ENCODE results near the gene TXNDC2.

Gene TXNDC2

DNA sequence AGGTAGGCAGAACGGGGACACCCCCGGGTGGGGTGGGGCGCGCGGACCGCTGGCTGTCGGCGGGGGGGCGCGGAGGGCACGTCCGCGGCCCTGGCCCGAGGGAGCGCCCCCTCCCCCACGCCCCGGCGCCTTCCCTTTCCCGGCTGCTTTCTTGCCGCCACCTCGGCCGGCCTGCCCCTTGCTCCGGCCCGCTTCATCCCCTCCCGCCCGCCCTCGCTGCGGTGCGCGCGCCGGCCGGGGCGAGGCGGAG lies 28.5 kb downstream of the TXNDC2 start:
- Histone ChIP-seq H3K9ac (ENCODE audit: low read depth, low read length, poor library complexity, severe bottlenecking) (peak overlapping the region; percentile 80), H3K9me3 (ENCODE audit: insufficient read depth, low read depth, low read length) (no peaks in the 10 kb centered on the region), H2AFZ (ENCODE audit: low read length) (peak overlapping the region; percentile 57), H3K9me2 (replicated peaks; ENCODE audit: low read depth, low read length) (no peaks in the 10 kb centered on the region), H4K20me1 (ENCODE audit: insufficient read depth, low read length, poor library complexity, severe bottlenecking) (peaks cover 47% of the 10 kb centered on the region), H3K79me2 (ENCODE audit: insufficient read depth, low read length) (peaks cover 52% of the 10 kb centered on the region), H3K4me1 (ENCODE audit: insufficient read depth, low read length, poor library complexity, severe bottlenecking) (peaks cover 48% of the 10 kb centered on the region), H3K4me3 (ENCODE audit: low read length, poor library complexity, severe bottlenecking) (peak overlapping the region; percentile 92), H3K27me3 (ENCODE audit: insufficient read depth, low read length, poor library complexity, severe bottlenecking) (peaks cover 4% of the 10 kb centered on the region), H3F3A (ENCODE audit: low read depth) (no peaks in the 10 kb centered on the region), H3K36me3 (ENCODE audit: insufficient read depth, low read length) (no peaks in the 10 kb centered on the region), H3K4me2 (ENCODE audit: low read depth, low read length, poor library complexity, severe bottlenecking) (no peak overlapping the region)
- TF ChIP-seq EZH2phosphoT487 (IDR thresholded peaks at IDR 0.05; ENCODE audit: borderline replicate concordance) (no peak), CTCF (conservative IDR thresholded peaks at IDR 0.05; ENCODE audit: low read length) (no peak)

DNA sequence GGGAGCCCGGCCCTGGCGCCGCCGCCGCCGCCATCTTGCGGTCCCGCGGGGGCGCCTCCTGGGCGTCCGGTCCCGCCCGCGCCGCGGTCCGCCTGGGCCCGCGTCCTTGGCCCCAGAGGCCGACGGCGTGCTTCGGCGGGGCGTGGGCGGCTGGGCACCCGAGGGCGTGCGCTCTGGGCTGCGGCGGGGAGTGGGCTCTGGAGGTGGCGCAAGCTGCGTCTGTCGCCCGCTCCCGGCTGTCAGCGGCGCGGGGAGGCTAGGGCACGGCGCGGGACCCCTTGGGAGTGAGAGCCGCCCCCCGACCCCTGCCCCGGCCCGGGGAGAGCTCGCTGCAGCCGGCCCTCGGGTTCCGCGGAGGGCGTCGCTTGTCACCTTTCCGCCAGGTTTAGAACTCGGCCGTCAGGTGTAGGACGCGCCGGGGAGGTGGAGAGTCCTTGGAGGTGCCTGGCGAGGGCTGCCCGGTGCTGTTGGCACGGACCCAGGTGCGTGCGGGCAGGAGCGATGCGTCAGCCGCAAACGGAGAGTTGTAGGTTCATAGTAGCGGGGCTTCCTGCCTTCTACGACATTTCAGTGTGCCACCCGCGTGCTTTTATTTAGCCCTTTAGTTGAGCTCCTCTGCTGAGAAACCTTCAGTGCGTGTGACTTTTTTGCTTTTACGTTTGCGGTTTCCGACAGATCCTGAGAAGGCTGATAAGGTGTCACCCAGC lies 29.0 kb downstream of the TXNDC2 start:
- TF ChIP-seq CTCF (conservative IDR thresholded peaks at IDR 0.05; ENCODE audit: low read length) (no peak), EZH2phosphoT487 (IDR thresholded peaks at IDR 0.05; ENCODE audit: borderline replicate concordance) (no peak)
- peak overlapping the region; percentile 87 for H3K9ac ChIP-seq (ENCODE audit: low read depth, low read length, poor library complexity, severe bottlenecking)
- H3K4me2 ChIP-seq (ENCODE audit: low read depth, low read length, poor library complexity, severe bottlenecking): peak overlapping the region; percentile 91
- H3K9me2 ChIP-seq (replicated peaks; ENCODE audit: low read depth, low read length): no peaks in the 10 kb centered on the region
- no peaks in the 10 kb centered on the region for H3K36me3 ChIP-seq (ENCODE audit: insufficient read depth, low read length)
- no peak overlapping the region for H2AFZ ChIP-seq (ENCODE audit: low read length)
- H3K27me3 ChIP-seq (ENCODE audit: insufficient read depth, low read length, poor library complexity, severe bottlenecking): peaks cover 4% of the 10 kb centered on the region
- no peaks in the 10 kb centered on the region for H3F3A ChIP-seq (ENCODE audit: low read depth)
- H3K9me3 ChIP-seq (ENCODE audit: insufficient read depth, low read depth, low read length): no peaks in the 10 kb centered on the region
- H3K79me2 ChIP-seq (ENCODE audit: insufficient read depth, low read length): peaks cover 57% of the 10 kb centered on the region
- peaks cover 52% of the 10 kb centered on the region for H3K4me1 ChIP-seq (ENCODE audit: insufficient read depth, low read length, poor library complexity, severe bottlenecking)
- peaks cover 52% of the 10 kb centered on the region for H4K20me1 ChIP-seq (ENCODE audit: insufficient read depth, low read length, poor library complexity, severe bottlenecking)
- peak overlapping the region; percentile 92 for H3K4me3 ChIP-seq (ENCODE audit: low read length, poor library complexity, severe bottlenecking)

- Histone ChIP-seq H3K9me2 (replicated peaks; ENCODE audit: low read depth, low read length) (no peaks in the 10 kb centered on the region), H4K20me1 (ENCODE audit: insufficient read depth, low read length, poor library complexity, severe bottlenecking) (peaks cover 59% of the 10 kb centered on the region), H3K36me3 (ENCODE audit: insufficient read depth, low read length) (no peaks in the 10 kb centered on the region), H3K79me2 (ENCODE audit: insufficient read depth, low read length) (peaks cover 64% of the 10 kb centered on the region), H3K4me1 (ENCODE audit: insufficient read depth, low read length, poor library complexity, severe bottlenecking) (peaks cover 60% of the 10 kb centered on the region), H3K27me3 (ENCODE audit: insufficient read depth, low read length, poor library complexity, severe bottlenecking) (peaks cover 4% of the 10 kb centered on the region), H3K9me3 (ENCODE audit: insufficient read depth, low read depth, low read length) (no peaks in the 10 kb centered on the region), H3K4me2 (ENCODE audit: low read depth, low read length, poor library complexity, severe bottlenecking) (peak overlapping the region; percentile 91), H2AFZ (ENCODE audit: low read length) (no peak overlapping the region), H3K9ac (ENCODE audit: low read depth, low read length, poor library complexity, severe bottlenecking) (peak overlapping the region; percentile 87), H3F3A (ENCODE audit: low read depth) (no peaks in the 10 kb centered on the region), H3K4me3 (ENCODE audit: low read length, poor library complexity, severe bottlenecking) (peak overlapping the region; percentile 92)
- TF ChIP-seq CTCF (conservative IDR thresholded peaks at IDR 0.05; ENCODE audit: low read length) (no peak), EZH2phosphoT487 (IDR thresholded peaks at IDR 0.05; ENCODE audit: borderline replicate concordance) (no peak)
Measured at GRCh38 chr18:9915291-9916076, 29.7 kb downstream of the TXNDC2 start.
